ENCODE data around the gene PLP2.

PLP2 gene

GRCh38 chrX:49186125-49187027, 14.7 kb downstream of the PLP2 start, which contains the start of gene PRICKLE3:
PRICKLE3 (minus strand) TSS chrX:49186373; CDS start chrX:49186297, 76 bp downstream.
- DNase-seq = peak; percentile 75 to 79

GRCh38 chrX:49187028-49187394, 15.3 kb downstream of the PLP2 start:
- no peak for DNase-seq

GRCh38 chrX:49187526-49187925, 15.8 kb downstream of the PLP2 start:
- no peak for DNase-seq

- no peak for DNase-seq
These were observed 16.9 kb downstream of the PLP2 start for GRCh38 chrX:49188468-49189076.

GRCh38 chrX:49189606-49190005, 17.9 kb downstream of the PLP2 start:
- no peak for DNase-seq

- peak; percentile 93 to 95 for DNase-seq
These were observed 19.3 kb downstream of the PLP2 start for GRCh38 chrX:49190821-49191573.

- no peak for DNase-seq
These were observed 19.9 kb downstream of the PLP2 start for GRCh38 chrX:49191574-49192011.

GRCh38 chrX:49192722-49193328, 21.1 kb downstream of the PLP2 start:
- peak; percentile 16 to 36 for DNase-seq

GRCh38 chrX:49193542-49193964, 21.9 kb downstream of the PLP2 start:
- no peak for DNase-seq

GRCh38 chrX:49197543-49198087, 25.9 kb downstream of the PLP2 start:
- no peak for DNase-seq

- DNase-seq = no peak
These were observed 27.0 kb downstream of the PLP2 start for GRCh38 chrX:49198540-49199314.

GRCh38 chrX:49199315-49199595, 27.6 kb downstream of the PLP2 start:
- DNase-seq = no peak

- DNase-seq = peak; percentile 90 to 91
These were observed 28.4 kb downstream of the PLP2 start, which contains the start of gene SYP for GRCh38 chrX:49199906-49200771. SYP (minus strand) TSS chrX:49200193; CDS start chrX:49200186, 7 bp downstream.

GRCh38 chrX:49202022-49202421, 30.3 kb downstream of the PLP2 start:
- no peak for DNase-seq

GRCh38 chrX:49203536-49203935, 31.8 kb downstream of the PLP2 start:
- DNase-seq = no peak

GRCh38 chrX:49204017-49204416, 32.3 kb downstream of the PLP2 start:
- DNase-seq = no peak

- DNase-seq = no peak
These were observed 33.0 kb downstream of the PLP2 start for GRCh38 chrX:49204709-49205108.

- no peak for DNase-seq
These were observed 33.7 kb downstream of the PLP2 start for GRCh38 chrX:49205443-49205842.

GRCh38 chrX:49206543-49206942, 34.8 kb downstream of the PLP2 start:
- no peak for DNase-seq

- DNase-seq = no peak
These were observed 36.7 kb downstream of the PLP2 start for GRCh38 chrX:49208399-49208798.
